ENCODE measurements around the gene ETFB.

DNA sequence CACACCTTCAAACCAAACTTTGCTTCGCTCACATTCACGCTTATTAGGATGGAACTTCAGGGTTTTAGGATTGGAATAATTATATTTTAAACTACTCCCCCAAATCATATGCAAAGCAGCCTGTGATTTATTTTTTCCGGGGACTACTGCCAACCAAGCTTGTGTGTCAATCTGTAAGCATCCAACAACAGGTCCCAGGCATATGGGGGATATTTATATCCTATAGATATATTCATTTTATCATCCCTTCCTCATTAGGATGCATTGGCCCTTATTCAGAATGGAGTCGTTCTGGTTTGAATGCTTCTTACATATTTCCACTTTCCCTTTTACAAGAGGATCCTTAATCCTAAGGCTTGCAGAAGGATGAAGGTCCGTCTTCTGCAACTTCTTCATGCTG lies 33.0 kb upstream of the ETFB start:
- TF ChIP-seq, protein P1, sequence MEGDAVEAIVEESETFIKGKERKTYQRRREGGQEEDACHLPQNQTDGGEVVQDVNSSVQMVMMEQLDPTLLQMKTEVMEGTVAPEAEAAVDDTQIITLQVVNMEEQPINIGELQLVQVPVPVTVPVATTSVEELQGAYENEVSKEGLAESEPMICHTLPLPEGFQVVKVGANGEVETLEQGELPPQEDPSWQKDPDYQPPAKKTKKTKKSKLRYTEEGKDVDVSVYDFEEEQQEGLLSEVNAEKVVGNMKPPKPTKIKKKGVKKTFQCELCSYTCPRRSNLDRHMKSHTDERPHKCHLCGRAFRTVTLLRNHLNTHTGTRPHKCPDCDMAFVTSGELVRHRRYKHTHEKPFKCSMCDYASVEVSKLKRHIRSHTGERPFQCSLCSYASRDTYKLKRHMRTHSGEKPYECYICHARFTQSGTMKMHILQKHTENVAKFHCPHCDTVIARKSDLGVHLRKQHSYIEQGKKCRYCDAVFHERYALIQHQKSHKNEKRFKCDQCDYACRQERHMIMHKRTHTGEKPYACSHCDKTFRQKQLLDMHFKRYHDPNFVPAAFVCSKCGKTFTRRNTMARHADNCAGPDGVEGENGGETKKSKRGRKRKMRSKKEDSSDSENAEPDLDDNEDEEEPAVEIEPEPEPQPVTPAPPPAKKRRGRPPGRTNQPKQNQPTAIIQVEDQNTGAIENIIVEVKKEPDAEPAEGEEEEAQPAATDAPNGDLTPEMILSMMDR (IDR thresholded peaks at IDR 0.05; ENCODE audit: insufficient read depth, low read length), result no peak
- TF ChIP-seq POLR2AphosphoS5 (IDR thresholded peaks at IDR 0.05; ENCODE audit: low read depth) (no peak), REST (IDR thresholded peaks at IDR 0.05; ENCODE audit: insufficient replicate concordance, low read depth) (no peak)
